NK-92 (cell line): ENCODE measurements around the gene EXPH5.
"Not testable (repeated sequence)": the region's sequence is repeated elsewhere in the genome, so short reads cannot be mapped to it uniquely, and the experiment has no call there.

Source experiments
- DNase-seq: peaks from one replicate; lab custom pipeline; 2025; ENCODE audit not compliant: unreplicated experiment; lab: John Stamatoyannopoulos, UW

Gene EXPH5

GRCh38 chr11:108593214-108593922 is at the start of gene EXPH5:
EXPH5 (minus strand) TSS chr11:108593768; CDS start chr11:108593536, 232 bp downstream.
- DNase-seq: peak; percentile 30

- not testable (repeated sequence) for DNase-seq
These were observed 48.2 kb upstream of the EXPH5 start for GRCh38 chr11:108641752-108642151.

- DNase-seq: no peak
These were observed 45.6 kb upstream of the EXPH5 start for GRCh38 chr11:108639146-108639545.

- no peak for DNase-seq
These were observed 42.7 kb upstream of the EXPH5 start for GRCh38 chr11:108636222-108636621.

GRCh38 chr11:108635106-108635505 is 41.5 kb upstream of the EXPH5 start:
- no peak for DNase-seq

GRCh38 chr11:108632041-108632704 is 38.6 kb upstream of the EXPH5 start:
- no peak for DNase-seq

GRCh38 chr11:108629274-108629673 is 35.7 kb upstream of the EXPH5 start:
- no peak for DNase-seq

GRCh38 chr11:108628812-108629211 is 35.2 kb upstream of the EXPH5 start:
- DNase-seq: no peak

GRCh38 chr11:108628326-108628725 is 34.8 kb upstream of the EXPH5 start:
- DNase-seq: no peak

GRCh38 chr11:108624196-108624925 is 30.8 kb upstream of the EXPH5 start:
- DNase-seq: no peak

- DNase-seq: no peak
These were observed 28.8 kb upstream of the EXPH5 start for GRCh38 chr11:108622341-108622740.

GRCh38 chr11:108620958-108621772 is 27.6 kb upstream of the EXPH5 start:
- DNase-seq: no peak

- no peak for DNase-seq
These were observed 25.0 kb upstream of the EXPH5 start for GRCh38 chr11:108618529-108618928.

GRCh38 chr11:108617055-108617454 is 23.5 kb upstream of the EXPH5 start:
- DNase-seq: no peak

GRCh38 chr11:108616549-108616948 is 23.0 kb upstream of the EXPH5 start:
- DNase-seq: no peak

GRCh38 chr11:108614086-108614485 is 20.5 kb upstream of the EXPH5 start:
- DNase-seq: no peak

GRCh38 chr11:108609682-108610081 is 16.1 kb upstream of the EXPH5 start:
- no peak for DNase-seq

- DNase-seq: no peak
These were observed 15.0 kb upstream of the EXPH5 start for GRCh38 chr11:108608548-108608947.

GRCh38 chr11:108606495-108607160 is 13.1 kb upstream of the EXPH5 start:
- DNase-seq: no peak

GRCh38 chr11:108606070-108606469 is 12.5 kb upstream of the EXPH5 start:
- DNase-seq: no peak

GRCh38 chr11:108602818-108603217 is 9.2 kb upstream of the EXPH5 start:
- DNase-seq: not testable (repeated sequence)
